AG04450 (cell line): ENCODE measurements around the gene DNM3. TPM values are rescaled to one million over a fixed set of nuclear protein-coding genes. Genes with fewer than 3 reads are reported as not detected.

Source experiments
- CTCF ChIA-PET: fragments of 300-600, 350-600 bp; formaldehyde crosslinking; extraction: SDS; loops from one replicate; lab custom pipeline; 2022; ENCODE audit warnings: antibody characterized with exemption, inconsistent platforms; lab: Charles Lee
- POLR2A ChIA-PET: fragments of 350-600 bp; formaldehyde crosslinking; extraction: SDS; loops from one replicate; lab custom pipeline; 2021; ENCODE audit warnings: antibody characterized with exemption, inconsistent platforms; lab: Yijun Ruan, JAX
- DNase-seq: peaks from one replicate; pipeline ENCODE4 v3.0.0-alpha.2; 2011; ENCODE audit warnings: low read depth, low spot score
- H3K27ac ChIP-seq: one replicate; pipeline ENCODE4 v1.5.1; 2012; ENCODE audit warnings: low read depth, low read length, control low read depth
- H3K27me3 ChIP-seq: one replicate; pipeline ENCODE4 v1.6.0; 2012; ENCODE audit warnings: low read length; ENCODE audit not compliant: control insufficient read depth, insufficient read depth
- H3K4me3 ChIP-seq: 2 replicates; pipeline ENCODE4 v1.5.1; 2011; ENCODE audit warnings: mild to moderate bottlenecking, low read depth, low read length, control low read depth
- H3K9me3 ChIP-seq: 2 replicates; pipeline ENCODE4 v1.5.1; 2012; ENCODE audit warnings: low read length; ENCODE audit not compliant: control insufficient read depth, insufficient read depth
- polyA plus RNA-seq: library from polyadenylated mRNA; depleted of rRNA; stranded (reverse); fragments of >200 nt; gene quantifications from 2 replicates; pipeline ENCODE4 v1.2.3, GENCODE V29; 2011
- TF ChIP-seq, protein P1 (sequence below): IDR thresholded peaks from 2 replicates; pipeline ENCODE4 v1.5.1; 2011; ENCODE audit warnings: low read depth, low read length, control low read depth, inconsistent platforms

The DNM3 gene
- polyA plus RNA-seq, 1 experiment, result 0.37 TPM

DNA sequence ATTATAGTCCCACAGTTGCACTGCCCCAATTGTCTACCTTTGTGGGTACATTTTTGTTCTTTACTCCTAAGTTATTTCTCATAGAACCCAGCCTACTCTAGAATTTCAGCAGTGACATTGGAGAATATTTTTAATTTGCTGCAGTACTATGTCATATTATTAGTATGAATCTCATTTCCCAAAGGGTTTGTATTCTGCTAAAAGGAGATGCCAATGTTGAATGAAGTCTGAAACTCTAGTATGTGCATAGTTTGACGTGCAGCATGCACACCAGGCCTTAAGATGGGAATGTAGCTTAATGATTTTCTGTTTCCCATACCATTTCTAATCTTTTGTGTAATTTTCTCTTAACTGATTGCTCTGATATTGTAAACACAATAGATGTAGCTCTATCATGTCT lies 568.7 kb downstream of the DNM3 start:
- H3K27ac ChIP-seq, result no peak overlapping the region
- H3K4me3 ChIP-seq, result no peak overlapping the region
- ChIA-PET CTCF (interaction anchor here (1.0 to 2.0 kb wide), 3 partner anchors 10 to 18 kb away, joined by 3 to 4 read pairs (median 3); partner anchors contain the start of gene C1orf105), POLR2A (no interaction called here)
- no peaks in the 10 kb centered on the region for H3K27me3 ChIP-seq
- H3K9me3 ChIP-seq, result no peaks in the 10 kb centered on the region
- no peak for DNase-seq
- TF ChIP-seq, protein P1, sequence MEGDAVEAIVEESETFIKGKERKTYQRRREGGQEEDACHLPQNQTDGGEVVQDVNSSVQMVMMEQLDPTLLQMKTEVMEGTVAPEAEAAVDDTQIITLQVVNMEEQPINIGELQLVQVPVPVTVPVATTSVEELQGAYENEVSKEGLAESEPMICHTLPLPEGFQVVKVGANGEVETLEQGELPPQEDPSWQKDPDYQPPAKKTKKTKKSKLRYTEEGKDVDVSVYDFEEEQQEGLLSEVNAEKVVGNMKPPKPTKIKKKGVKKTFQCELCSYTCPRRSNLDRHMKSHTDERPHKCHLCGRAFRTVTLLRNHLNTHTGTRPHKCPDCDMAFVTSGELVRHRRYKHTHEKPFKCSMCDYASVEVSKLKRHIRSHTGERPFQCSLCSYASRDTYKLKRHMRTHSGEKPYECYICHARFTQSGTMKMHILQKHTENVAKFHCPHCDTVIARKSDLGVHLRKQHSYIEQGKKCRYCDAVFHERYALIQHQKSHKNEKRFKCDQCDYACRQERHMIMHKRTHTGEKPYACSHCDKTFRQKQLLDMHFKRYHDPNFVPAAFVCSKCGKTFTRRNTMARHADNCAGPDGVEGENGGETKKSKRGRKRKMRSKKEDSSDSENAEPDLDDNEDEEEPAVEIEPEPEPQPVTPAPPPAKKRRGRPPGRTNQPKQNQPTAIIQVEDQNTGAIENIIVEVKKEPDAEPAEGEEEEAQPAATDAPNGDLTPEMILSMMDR, result no peak

DNA sequence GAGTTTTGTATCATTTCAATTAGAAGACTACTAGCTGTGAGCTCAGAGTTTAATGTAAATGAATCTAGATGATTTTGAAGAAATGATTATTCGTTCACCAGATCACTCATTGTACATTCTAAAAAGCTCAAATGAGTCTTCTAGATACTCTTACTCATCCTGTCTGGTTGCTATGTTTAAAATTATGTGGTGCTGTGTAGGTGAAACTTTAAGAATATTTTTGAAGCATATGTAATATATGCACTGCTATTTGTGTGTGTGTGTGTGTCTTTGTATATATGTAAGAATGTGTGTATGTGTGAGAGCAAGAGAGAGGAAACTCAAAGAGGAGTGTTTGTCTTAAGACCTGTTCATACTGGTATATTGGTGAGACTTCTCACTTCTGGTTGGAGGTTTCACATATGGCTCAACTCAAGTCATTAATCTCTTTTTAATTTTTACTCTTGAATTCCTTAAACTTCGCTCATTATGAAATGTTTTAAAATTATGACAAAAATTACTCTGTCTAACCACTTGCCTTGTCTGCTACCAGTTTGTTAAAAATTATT lies 570.6 kb downstream of the DNM3 start:
- no peak overlapping the region for H3K27ac ChIP-seq
- TF ChIP-seq, protein P1, result no peak
- no peaks in the 10 kb centered on the region for H3K27me3 ChIP-seq
- H3K9me3 ChIP-seq, result no peaks in the 10 kb centered on the region
- no peak for DNase-seq
- POLR2A ChIA-PET, result no interaction called here
- no peak overlapping the region for H3K4me3 ChIP-seq
- CTCF ChIA-PET, result interaction anchor here (0.5 to 2.1 kb wide), 4 partner anchors 11 to 826 kb away, joined by 4 to 11 read pairs (median 6); no protein-coding TSS in a partner anchor

DNA sequence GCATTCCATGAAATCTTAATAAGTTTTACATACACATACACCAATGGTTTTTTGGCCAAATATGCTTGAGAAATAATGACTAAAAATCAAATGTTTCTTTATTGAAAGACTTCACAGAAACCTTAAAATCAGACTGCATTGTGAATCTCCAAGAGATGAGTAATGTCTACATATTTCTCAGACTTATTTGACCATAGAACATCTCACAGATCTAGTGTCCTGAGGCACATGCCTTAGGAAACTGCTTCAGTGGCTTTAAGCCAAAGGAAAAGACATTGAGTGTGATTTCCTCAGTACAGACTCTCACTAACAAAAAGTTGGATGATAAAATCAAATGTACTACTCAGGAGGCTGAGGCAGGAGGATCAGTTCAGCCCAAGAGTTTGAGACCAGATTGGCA lies 573.0 kb downstream of the DNM3 start:
- H3K27me3 ChIP-seq, result no peaks in the 10 kb centered on the region
- H3K27ac ChIP-seq, result no peak overlapping the region
- no peaks in the 10 kb centered on the region for H3K9me3 ChIP-seq
- TF ChIP-seq, protein P1, result no peak
- ChIA-PET POLR2A (no interaction called here), CTCF (interaction anchor here (1.8 kb wide), 1 partner anchor 412 kb away, joined by 8 read pairs; no protein-coding TSS in a partner anchor)
- no peak overlapping the region for H3K4me3 ChIP-seq
- no peak for DNase-seq

DNA sequence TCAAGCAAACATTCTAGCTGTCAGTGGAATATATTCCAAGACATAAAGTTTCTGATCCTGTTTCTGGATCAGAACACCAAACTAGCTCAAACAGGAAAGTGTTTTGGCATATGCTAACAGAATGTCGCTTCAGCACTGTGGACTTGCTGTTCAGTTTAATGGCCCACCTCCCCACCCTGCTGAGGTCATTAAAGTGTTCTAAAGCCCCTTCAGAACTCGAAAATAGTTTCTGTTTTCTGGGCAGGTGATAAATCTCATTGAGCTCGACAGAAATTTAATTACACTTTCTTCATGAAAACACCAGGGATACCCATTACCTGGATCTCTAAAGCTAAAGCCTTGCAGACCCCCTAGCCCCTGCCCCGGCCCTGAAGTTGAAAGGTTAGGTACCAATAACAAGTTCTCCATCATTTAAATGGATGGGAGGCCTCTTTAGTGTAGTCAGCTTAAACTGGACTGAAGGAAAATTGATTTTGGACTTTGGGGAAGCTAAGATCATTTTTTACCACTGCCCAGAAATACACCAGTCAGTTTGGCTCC lies 575.3 kb downstream of the DNM3 start:
- no peaks in the 10 kb centered on the region for H3K9me3 ChIP-seq
- ChIA-PET CTCF (interaction anchor here (0.8 to 2.5 kb wide), 4 partner anchors 13 to 431 kb away, joined by 3 to 15 read pairs (median 4); no protein-coding TSS in a partner anchor), POLR2A (no interaction called here)
- no peak overlapping the region for H3K27ac ChIP-seq
- DNase-seq, result no peak
- no peaks in the 10 kb centered on the region for H3K27me3 ChIP-seq
- TF ChIP-seq, protein P1, result no peak
- H3K4me3 ChIP-seq, result no peak overlapping the region

DNA sequence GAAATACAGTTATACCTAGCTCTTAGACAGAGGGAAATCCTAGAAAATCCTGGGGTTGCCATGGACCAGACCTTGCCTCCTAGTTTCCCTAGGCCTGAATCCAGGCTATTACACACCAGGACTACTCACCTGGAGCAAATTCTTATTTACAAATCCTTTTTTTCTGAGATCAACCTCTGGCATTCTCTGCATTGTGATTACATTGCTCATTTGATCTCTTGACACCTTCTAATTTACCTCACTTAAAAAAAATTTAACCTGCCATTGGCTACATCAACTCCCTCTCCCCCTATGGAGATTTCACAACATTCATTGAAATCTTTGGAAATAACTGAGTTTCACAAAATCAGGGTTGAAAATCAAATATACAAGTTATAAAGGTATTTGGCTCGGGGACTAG lies 576.3 kb downstream of the DNM3 start:
- POLR2A ChIA-PET, result no interaction called here
- CTCF ChIA-PET, result interaction anchor here (0.7 to 2.5 kb wide), 5 partner anchors 9 to 432 kb away, joined by 3 to 15 read pairs (median 3); no protein-coding TSS in a partner anchor
- TF ChIP-seq, protein P1, result no peak
- H3K27me3 ChIP-seq, result no peaks in the 10 kb centered on the region
- no peaks in the 10 kb centered on the region for H3K9me3 ChIP-seq
- no peak overlapping the region for H3K4me3 ChIP-seq
- no peak overlapping the region for H3K27ac ChIP-seq
- DNase-seq, result no peak
